Measurements from ENCODE around the gene CLRN3.

Gene CLRN3

GRCh38 chr10:127892743-127893142 lies at the start of gene CLRN3:
Gene CLRN3, minus strand, starts transcription at chr10:127892941. Its CDS starts 157 bp downstream, at chr10:127892784.
- no peak for DNase-seq (ENCODE audit: low spot score)

GRCh38 chr10:127940866-127941640 lies 48.3 kb upstream of the CLRN3 start:
- DNase-seq (ENCODE audit: low spot score) = no peak

GRCh38 chr10:127939786-127940330 lies 47.1 kb upstream of the CLRN3 start:
- no peak for DNase-seq (ENCODE audit: low spot score)

- DNase-seq (ENCODE audit: low spot score) = no peak
These were observed 45.2 kb upstream of the CLRN3 start for GRCh38 chr10:127937915-127938463.

- DNase-seq (ENCODE audit: low spot score) = no peak
These were observed 44.3 kb upstream of the CLRN3 start for GRCh38 chr10:127937069-127937468.

GRCh38 chr10:127935071-127935561 lies 42.4 kb upstream of the CLRN3 start:
- no peak for DNase-seq (ENCODE audit: low spot score)

GRCh38 chr10:127934383-127934782 lies 41.6 kb upstream of the CLRN3 start:
- no peak for DNase-seq (ENCODE audit: low spot score)

- no peak for DNase-seq (ENCODE audit: low spot score)
These were observed 40.5 kb upstream of the CLRN3 start for GRCh38 chr10:127933271-127933670.

GRCh38 chr10:127932521-127933270 lies 40.0 kb upstream of the CLRN3 start:
- DNase-seq (ENCODE audit: low spot score) = no peak

GRCh38 chr10:127928021-127928806 lies 35.5 kb upstream of the CLRN3 start:
- DNase-seq (ENCODE audit: low spot score) = no peak

- no peak for DNase-seq (ENCODE audit: low spot score)
These were observed 33.7 kb upstream of the CLRN3 start for GRCh38 chr10:127926455-127926854.

- DNase-seq (ENCODE audit: low spot score) = no peak
These were observed 32.9 kb upstream of the CLRN3 start for GRCh38 chr10:127925471-127926207.

GRCh38 chr10:127923646-127924045 lies 30.9 kb upstream of the CLRN3 start:
- no peak for DNase-seq (ENCODE audit: low spot score)

- no peak for DNase-seq (ENCODE audit: low spot score)
These were observed 30.1 kb upstream of the CLRN3 start for GRCh38 chr10:127922675-127923366.

GRCh38 chr10:127922206-127922605 lies 29.5 kb upstream of the CLRN3 start:
- DNase-seq (ENCODE audit: low spot score) = no peak

GRCh38 chr10:127921753-127922145 lies 29.0 kb upstream of the CLRN3 start:
- no peak for DNase-seq (ENCODE audit: low spot score)

- DNase-seq (ENCODE audit: low spot score) = no peak
These were observed 28.5 kb upstream of the CLRN3 start for GRCh38 chr10:127921075-127921752.

- no peak for DNase-seq (ENCODE audit: low spot score)
These were observed 27.7 kb upstream of the CLRN3 start for GRCh38 chr10:127920306-127921074.
